Glomerular visceral epithelial cell (primary cell): Measurements from ENCODE around the gene TAS2R50.

Experiments
- DNase-seq: peaks from one replicate; pipeline ENCODE4 v3.0.0-alpha.2; 2016; ENCODE audit errors: extremely low spot score

Gene TAS2R50

DNA sequence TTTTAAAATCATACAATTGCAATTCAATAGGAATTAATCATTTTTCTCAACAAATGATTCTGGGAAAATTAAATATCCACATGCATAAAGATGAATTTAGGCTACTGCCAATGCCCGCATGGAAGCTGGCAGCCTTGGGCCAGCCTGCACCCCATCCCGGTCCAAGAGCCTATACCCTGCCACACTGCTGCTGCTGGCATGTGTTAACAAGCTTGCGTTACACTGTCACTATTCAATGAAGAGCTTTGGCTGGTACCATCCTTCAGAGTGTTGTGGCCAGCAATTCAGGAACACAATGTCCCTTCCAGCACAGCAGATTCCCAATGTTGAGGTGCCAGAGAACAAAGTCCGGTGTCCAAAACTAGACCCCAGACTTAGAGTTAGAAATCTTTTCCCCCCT is 34.1 kb downstream of the TAS2R50 start:
- no peak for DNase-seq

GRCh38 chr12:10943167-10943566 is 43.5 kb downstream of the TAS2R50 start:
- no peak for DNase-seq

- DNase-seq, result peak; percentile 75
Measured at GRCh38 chr12:10941916-10942607, 44.6 kb downstream of the TAS2R50 start.

DNA sequence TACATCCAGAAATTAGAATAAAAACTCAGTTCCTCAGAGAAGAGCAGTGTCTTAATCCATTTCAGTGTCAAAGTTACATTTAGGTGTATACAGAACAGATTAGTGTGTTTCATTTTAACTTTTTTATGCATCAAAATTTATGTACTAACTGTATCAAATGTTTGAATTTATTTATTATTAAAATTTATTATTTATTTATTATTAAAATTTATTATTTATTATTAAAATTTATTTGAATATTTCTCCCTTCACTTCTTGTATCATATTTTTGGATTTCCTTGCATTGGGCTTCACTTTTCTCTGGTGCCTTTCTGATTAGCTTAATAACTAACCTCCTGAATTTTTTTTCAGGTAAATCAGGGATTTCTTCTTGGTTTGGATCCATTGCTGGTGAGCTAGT is 45.3 kb downstream of the TAS2R50 start:
- no peak for DNase-seq

GRCh38 chr12:10940389-10940788 is 46.3 kb downstream of the TAS2R50 start:
- peak; percentile 66 for DNase-seq

DNA sequence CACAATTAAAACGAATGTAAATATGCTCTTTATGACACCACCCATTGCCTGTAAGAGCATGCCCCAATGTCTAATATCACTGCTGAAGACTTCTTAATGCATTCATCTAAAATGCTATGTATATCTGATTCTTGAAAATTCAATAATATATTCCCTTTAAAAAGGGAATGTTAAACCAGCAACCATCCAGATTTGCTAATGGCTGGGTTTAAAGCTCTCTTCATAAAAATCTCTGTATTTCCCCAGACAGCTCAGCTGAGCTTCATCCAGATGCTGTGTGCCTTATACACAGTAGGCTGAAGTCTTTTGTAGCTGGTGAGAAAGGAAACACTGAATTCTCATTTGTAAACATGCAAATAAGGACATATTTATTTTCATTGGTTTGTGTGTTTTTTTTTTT is 47.5 kb downstream of the TAS2R50 start, which contains the start of gene TAS2R14:
Gene TAS2R14 (minus strand): TSS at position 101 of the 400 bp plus-strand sequence. CDS start 56 bp downstream, at position 45.
- no peak for DNase-seq

GRCh38 chr12:10936506-10936905 is 50.2 kb downstream of the TAS2R50 start:
- DNase-seq, result no peak
